Spleen (tissue), 7 donors: ENCODE data around the gene GABBR2.
"Not testable (repeated sequence)": the region's sequence is repeated elsewhere in the genome, so short reads cannot be mapped to it uniquely, and the experiment has no call there.

Experiments used
- POLR2AphosphoS5 ChIP-seq, 3 donors: sonication (generic); formaldehyde crosslinking; IDR thresholded peaks; one replicate each; pipeline ENCODE4 v1.5.1; 2017; ENCODE audit warnings: antibody characterized with exemption in 3 of 3
- TF ChIP-seq, protein P1 (sequence below), 11 experiments: fragments of 200-600 bp in 7 of 11; fragments of 450-650 bp in 4 of 11; sonication (generic) in 4 of 11; IDR thresholded peaks in 8 of 11; conservative IDR thresholded peaks in 3 of 11; 1 replicate in 7 of 11; 2 replicates in 4 of 11; pipeline versions ENCODE4 v1.4.0 to v1.8.0; 2016 to 2021; ENCODE audit warnings: antibody characterized with exemption in 11 of 11, inconsistent platforms in 4 of 11, mild to moderate bottlenecking in 1 of 11
- donor health status: DM: no; HTN: no; CAD: no; lungs with moderate emphysema.
- donor health status: DM: no; HTN: no; CAD: no.
- donor health status: DM: no; HTN: no; CAD: no.

GRCh38 chr9:98267556-98267955 lies 441.2 kb downstream of the GABBR2 start:
- TF ChIP-seq, protein P1, sequence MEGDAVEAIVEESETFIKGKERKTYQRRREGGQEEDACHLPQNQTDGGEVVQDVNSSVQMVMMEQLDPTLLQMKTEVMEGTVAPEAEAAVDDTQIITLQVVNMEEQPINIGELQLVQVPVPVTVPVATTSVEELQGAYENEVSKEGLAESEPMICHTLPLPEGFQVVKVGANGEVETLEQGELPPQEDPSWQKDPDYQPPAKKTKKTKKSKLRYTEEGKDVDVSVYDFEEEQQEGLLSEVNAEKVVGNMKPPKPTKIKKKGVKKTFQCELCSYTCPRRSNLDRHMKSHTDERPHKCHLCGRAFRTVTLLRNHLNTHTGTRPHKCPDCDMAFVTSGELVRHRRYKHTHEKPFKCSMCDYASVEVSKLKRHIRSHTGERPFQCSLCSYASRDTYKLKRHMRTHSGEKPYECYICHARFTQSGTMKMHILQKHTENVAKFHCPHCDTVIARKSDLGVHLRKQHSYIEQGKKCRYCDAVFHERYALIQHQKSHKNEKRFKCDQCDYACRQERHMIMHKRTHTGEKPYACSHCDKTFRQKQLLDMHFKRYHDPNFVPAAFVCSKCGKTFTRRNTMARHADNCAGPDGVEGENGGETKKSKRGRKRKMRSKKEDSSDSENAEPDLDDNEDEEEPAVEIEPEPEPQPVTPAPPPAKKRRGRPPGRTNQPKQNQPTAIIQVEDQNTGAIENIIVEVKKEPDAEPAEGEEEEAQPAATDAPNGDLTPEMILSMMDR (IDR thresholded peaks at IDR 0.05 in 8 of 11, conservative IDR thresholded peaks at IDR 0.05 in 3 of 11), result not testable (repeated sequence)
- not testable (repeated sequence) for TF ChIP-seq POLR2AphosphoS5 (IDR thresholded peaks at IDR 0.05)
